GM21390 (cell line): ENCODE results near the gene TMEM131.

Experiments used
- ATAC-seq: cut with Tn5 transposase; IDR thresholded peaks from one replicate; pipeline ENCODE4 v1.9.1; 2021; ENCODE audit not compliant: unreplicated experiment

TMEM131 gene

DNA sequence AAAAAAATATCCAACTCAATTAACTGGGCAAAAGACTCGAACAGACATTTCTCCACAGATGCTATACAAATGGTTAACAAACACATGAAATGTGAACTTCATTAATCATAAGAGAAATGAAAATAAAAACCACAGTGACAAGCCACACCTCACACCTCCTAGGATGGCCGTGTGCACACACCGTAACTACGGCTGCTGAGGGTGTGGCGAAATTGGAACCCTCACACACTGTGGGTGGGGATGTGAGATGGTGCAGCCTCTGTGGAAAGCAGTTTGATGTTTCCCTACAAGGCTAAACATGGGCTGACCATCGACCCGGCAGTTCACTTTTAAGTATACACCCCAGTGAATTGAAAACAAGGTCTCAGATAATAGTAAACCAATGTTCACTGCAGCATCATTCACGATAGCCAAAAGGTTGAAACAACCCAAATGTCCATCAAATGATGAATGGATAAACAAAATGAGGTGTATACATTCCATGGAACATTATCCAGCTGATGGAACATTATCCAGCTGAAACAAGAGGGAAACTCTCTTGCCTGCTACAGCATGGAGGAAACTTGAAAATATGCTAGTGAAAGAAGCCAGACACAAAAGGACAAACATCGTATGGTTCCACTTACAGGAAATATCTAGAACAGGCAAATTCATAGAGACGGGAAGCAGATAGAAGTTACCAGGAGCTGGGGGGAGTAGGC lies 250.1 kb downstream of the TMEM131 start:
- peak; percentile 73 for ATAC-seq

DNA sequence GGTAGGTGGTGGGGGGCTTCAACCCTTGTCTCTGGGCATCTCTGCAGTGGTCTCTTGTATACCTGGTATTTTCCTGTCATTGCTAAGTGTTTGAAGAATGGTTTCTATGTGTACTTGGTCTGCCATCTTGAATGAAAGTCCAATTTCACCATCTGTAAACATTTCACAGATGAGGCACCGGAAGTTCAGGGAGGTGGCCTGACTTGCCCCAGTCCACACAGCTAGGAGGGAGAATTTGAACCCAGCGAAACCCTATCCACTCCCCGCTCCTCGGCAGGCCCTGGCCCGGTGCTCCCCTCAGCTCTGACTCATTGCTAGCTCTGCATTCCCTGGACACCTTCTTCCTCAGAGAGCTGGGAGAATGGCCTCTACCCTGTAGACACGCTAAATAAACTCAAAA lies 251.8 kb downstream of the TMEM131 start:
- ATAC-seq, result no peak

- no peak for ATAC-seq
Measured at GRCh38 chr2:97742381-97742847, 253.3 kb downstream of the TMEM131 start.

DNA sequence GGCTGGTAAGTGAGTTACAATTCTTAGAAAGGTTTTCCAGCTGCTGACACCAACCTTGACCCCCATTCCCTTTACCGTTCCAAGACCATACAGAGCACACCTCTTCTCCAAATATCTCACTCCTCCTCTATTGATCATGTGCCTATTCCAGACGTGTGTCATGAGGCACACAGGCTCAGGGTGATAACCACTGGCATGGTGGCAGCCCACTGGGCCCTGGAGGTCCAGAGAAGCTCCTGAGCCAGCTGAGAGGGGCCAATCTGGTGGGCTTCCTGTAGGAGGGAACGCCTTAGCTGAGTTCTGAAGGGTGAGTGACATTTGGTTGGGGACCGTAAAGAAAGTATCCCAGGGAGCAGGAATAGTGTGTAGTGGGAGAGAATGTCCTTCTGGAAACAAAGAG lies 254.1 kb downstream of the TMEM131 start:
- no peak for ATAC-seq

DNA sequence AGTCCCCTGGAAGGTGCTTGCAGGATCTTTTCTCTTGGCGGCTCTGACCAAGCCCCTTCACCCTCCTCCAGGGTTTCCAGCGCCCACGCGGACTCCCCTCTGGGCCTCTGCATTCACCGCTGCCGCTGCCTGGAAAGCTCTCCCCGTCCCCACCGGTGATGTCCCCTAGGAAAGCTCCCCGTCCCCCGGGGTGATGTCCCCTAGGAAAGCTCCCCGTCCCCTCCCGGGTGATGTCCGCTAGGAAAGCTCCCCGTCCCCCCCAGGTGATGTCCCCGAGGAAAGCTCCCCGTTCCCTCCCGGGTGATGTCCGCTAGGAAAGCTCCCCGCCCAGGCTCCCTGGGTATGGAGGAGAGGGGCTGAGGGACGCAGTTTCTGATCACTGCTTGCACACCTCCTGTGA lies 254.5 kb downstream of the TMEM131 start:
- ATAC-seq, result no peak

GRCh38 chr2:97740590-97741182 lies 255.1 kb downstream of the TMEM131 start:
- no peak for ATAC-seq

GRCh38 chr2:97739893-97740245 lies 255.9 kb downstream of the TMEM131 start:
- no peak for ATAC-seq

DNA sequence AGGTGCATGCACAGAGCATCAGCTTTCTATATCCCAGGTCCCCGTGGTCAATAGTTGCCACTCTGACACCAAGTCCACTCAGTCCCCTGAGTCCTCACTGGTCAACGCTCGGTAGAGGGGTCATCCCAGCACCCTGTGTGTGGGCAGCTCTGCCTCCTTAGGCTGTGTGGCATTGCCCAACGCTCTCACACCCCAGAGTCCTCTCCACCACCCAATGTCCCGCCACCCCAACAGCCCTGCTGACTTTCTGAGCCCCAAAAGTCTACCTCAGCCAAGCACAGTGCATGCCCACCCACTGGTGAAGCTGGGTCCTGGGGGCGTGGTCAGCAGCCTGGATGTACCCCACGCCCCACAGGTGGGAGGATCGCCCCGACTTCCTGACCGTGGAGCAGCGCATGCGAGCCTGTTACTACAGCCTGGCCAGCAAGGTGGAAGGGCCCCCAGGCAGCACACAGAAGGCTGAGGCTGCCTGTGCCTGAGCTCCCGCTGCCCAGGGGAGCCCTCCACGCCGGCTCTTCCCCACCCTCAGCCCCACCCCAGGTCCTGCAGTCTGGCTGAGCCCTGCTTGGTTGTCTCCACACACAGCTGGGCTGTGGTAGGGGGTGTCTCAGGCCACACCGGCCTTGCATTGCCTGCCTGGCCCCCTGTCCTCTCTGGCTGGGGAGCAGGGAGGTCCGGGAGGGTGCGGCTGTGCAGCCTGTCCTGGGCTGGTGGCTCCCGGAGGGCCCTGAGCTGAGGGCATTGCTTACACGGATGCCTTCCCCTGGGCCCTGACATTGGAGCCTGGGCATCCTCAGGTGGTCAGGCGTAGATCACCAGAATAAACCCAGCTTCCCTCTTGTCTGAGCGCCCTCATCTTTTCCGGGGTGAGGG lies 256.5 kb downstream of the TMEM131 start:
- ATAC-seq, result no peak

GRCh38 chr2:97738179-97739019 lies 257.3 kb downstream of the TMEM131 start:
- no peak for ATAC-seq

- no peak for ATAC-seq
Measured at GRCh38 chr2:97737421-97738178, 258.1 kb downstream of the TMEM131 start.

DNA sequence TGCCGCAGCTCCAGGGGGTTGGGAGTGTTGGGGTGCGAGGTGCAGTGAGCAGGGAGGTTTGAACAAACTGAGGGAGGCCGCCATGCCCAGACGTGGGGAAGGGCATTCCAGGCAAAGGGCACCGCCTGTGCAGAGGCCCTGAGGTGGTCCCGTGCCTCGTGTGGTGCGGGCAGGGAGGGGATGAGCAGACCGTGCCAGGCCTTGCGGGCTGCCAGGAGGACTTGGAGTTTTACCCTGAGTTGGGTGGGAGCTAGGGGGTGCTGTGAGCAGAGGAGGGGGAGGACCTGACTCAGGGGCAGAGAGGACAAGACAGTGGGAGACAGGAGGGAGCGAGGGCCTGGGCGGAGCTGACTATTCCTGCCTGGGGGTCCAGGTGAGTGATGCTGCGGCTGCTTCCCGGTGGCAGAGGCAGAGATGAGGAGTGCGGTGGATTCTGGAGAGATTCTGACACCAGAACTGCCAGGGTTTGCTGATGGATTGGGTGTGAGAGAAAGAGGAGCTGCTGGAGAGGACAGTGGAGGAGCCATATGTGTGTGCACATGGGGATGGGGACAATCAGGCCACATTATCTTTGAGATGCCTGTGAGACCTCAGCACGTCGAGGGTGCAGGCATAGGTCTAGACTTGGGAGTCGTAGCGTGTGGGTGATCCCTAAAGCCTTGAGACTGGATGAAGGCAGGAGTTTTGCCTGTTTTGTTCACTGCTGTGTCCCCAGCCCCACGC lies 259.0 kb downstream of the TMEM131 start:
- ATAC-seq, result no peak

GRCh38 chr2:97736185-97736584 lies 259.6 kb downstream of the TMEM131 start:
- ATAC-seq, result no peak

GRCh38 chr2:97735161-97735561 lies 260.6 kb downstream of the TMEM131 start:
- ATAC-seq, result no peak

DNA sequence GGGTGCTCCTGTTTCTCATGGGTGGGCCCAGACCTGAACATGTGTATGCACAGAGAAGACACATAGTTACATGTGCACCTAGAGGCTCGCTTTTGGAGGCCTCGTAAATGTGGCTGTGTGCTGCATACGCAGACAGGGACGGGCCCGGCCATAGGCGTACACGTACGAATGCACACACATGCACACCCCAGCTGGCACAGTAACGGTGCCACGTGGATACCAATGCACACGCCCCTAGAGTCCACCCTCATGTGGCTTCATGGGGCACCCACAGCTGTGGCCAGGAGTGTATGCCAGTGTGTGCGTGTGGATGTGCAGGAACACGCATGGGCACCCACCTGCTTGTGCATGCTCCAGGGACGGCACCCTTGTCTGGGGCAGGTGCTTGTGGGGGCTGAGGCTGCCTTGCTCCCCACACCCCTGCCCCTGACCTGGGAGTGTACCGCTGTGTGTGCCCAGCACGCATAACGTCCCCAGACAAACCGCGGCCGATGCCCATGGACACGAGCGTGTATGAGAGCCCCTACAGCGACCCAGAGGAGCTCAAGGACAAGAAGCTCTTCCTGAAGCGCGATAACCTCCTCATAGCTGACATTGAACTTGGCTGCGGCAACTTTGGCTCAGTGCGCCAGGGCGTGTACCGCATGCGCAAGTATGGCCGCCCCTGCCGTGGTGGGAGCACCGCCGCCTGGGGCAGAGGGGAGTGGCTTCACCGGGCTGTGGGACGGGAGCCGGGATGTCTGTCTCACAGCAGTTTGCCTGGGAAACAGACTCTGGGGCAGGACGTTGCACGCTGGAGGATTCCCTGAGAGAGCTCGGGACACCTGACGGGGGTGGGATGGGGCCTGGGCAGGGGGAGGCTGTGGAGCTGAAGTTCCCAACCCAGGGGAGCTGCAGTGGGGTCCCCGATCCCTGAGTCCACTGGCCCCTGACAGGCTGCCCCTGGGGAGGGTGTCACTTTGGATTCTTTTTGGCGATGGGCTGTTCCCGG lies 261.4 kb downstream of the TMEM131 start:
- ATAC-seq, result no peak

DNA sequence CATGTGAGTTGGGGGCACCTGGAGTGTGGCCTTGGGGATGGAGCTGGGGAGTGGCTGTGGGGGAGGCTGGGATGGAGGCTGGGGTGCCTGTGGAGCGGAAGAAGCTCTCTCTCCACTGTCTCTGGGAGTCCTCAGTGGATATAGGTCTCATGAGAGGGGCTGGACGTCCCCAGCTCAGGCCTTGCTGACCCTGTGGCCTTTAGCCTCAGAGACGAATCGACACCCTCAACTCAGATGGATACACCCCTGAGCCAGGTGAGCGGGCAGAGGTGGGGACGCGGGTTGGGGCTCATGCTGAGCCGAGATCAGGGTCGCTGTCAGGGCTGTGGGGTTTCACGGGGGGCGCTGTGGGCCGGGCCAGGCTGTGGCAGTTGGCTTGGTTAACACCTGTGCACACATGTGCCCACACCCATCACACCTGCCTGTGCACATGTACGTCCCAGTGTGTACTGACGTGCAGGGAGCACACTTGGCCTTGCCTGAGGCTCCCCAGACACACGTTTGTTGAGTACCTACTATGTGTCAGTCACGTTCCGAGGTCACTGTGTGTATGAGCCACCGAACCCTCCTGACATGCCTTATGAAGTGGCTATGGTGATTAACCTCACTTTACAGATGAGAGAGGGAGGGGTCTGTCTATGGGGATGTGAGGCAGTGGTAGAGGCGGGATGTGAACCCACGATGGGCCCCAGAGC lies 262.3 kb downstream of the TMEM131 start:
- no peak for ATAC-seq

DNA sequence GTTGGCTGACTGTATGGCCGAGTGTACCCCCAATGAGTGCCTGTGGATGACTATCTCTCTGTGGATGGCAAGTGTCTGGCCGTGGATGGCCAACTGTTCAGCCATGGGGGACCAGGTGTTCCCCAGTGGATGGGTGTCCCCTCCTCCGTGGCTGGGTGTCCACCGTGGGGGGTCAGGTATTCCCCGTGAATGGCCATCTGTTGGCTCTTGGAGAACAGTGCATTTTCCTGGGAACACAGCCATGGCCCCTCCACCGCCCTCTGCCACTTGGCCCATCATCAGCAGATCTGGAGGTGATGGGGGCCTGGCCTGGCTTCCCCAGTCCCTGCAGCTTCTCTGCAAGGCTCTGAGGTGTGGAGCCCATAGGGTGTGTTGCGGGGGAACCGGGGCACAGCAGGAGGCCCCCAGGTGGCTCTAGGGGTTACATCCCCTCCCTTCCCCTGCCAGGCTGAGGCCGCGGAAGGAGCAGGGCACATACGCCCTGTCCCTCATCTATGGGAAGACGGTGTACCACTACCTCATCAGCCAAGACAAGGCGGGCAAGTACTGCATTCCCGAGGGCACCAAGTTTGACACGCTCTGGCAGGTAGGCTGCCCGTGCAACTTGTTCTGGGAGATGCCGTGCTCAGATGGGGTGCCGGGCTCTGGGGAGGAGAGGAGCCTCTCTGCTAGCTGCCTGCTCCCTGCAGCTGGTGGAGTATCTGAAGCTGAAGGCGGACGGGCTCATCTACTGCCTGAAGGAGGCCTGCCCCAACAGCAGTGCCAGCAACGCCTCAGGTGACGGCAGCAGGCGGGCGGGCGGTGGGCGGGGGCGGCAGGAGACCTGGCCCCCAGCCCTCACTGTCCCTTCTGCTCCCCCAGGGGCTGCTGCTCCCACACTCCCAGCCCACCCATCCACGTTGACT lies 263.1 kb downstream of the TMEM131 start:
- no peak for ATAC-seq
